Upper lobe of left lung (tissue), 6 donors: ENCODE results near the gene EIF1AD. TPM values are rescaled to one million over a fixed set of nuclear protein-coding genes. Genes with fewer than 3 reads are reported as not detected.
A peak's percentile ranks its signal among the peaks of the same experiment; 100 is the strongest.

ENCODE experiments used
- ATAC-seq, 2 donors: fragments of 200-7000 bp; cut with Tn5 transposase; one replicate each; pipeline ENCODE4 v1.9.1; 2022; ENCODE audit warnings: mild to moderate bottlenecking in 2 of 2, moderate library complexity in 2 of 2; ENCODE audit not compliant: low FRiP score in 2 of 2
- DNase-seq, 2 donors: peaks; one replicate each; pipeline ENCODE4 v3.0.0-alpha.2; 2019 to 2020
- H3K27ac ChIP-seq, 4 donors: fragments of 200-600 bp; sonication (generic); one replicate each; pipeline ENCODE4 v1.5.1; 2016 to 2019
- H3K27me3 ChIP-seq, 4 donors: fragments of 200-600 bp; sonication (generic); one replicate each; pipeline ENCODE4 v1.5.1; 2017 to 2019
- H3K36me3 ChIP-seq, 4 donors: fragments of 200-600 bp; sonication (generic); one replicate each; pipeline ENCODE4 v1.5.1; 2016 to 2019
- H3K4me1 ChIP-seq, 4 donors: fragments of 200-600 bp; sonication (generic); one replicate each; pipeline ENCODE4 v1.5.1; 2018 to 2019
- H3K4me3 ChIP-seq, 4 donors: fragments of 200-600 bp; sonication (generic); one replicate each; pipeline ENCODE4 v1.5.1; 2017 to 2019; ENCODE audit warnings: mild to moderate bottlenecking in 2 of 4, moderate library complexity in 1 of 4
- H3K9me3 ChIP-seq, 4 donors: fragments of 200-600 bp; sonication (generic); one replicate each; pipeline ENCODE4 v1.5.1; 2018 to 2019
- CTCF ChIP-seq, 6 experiments: fragments of 450-650 bp in 4 of 6; fragments of 200-600 bp in 2 of 6; sonication (generic) in 2 of 6; IDR thresholded peaks; one replicate each; pipeline ENCODE4 v1.5.1; 2016 to 2019; ENCODE audit warnings: antibody characterized with exemption in 6 of 6
- EP300 ChIP-seq, 4 donors: sonication (generic); formaldehyde crosslinking; IDR thresholded peaks; one replicate each; pipeline ENCODE4 v1.5.1; 2017; ENCODE audit warnings: antibody characterized with exemption in 4 of 4, control low read depth in 2 of 4
- POLR2A ChIP-seq, 4 donors: fragments of 450-650 bp; IDR thresholded peaks; one replicate each; pipeline ENCODE4 v1.5.1; 2016 to 2017; ENCODE audit warnings: antibody characterized with exemption in 4 of 4, mild to moderate bottlenecking in 2 of 4
- POLR2AphosphoS5 ChIP-seq, 2 donors: sonication (generic); formaldehyde crosslinking; IDR thresholded peaks; one replicate each; pipeline ENCODE4 v1.5.1; 2017; ENCODE audit warnings: antibody characterized with exemption in 2 of 2
- WGBS, 2 donors: methylation state at CpG; one replicate each; pipeline ENCODE4 v1.1.5; 2017 to 2018; 5-methylcytosine and 5-hydroxymethylcytosine counted together
- total RNA-seq, 6 donors: library from RNA; depleted of rRNA in 4 of 6; stranded (reverse); fragments of >200 nt in 4 of 6; gene quantifications; one replicate each; pipeline versions ENCODE4 v1.1.0 to v1.2.1, GENCODE V29; 2016 to 2021
- donor health status: DM: no; HTN: no; CAD: no; lungs with moderate emphysema.
- donor health status: DM: no; HTN: yes; CAD: no; lungs with severe emphysema.

EIF1AD gene
- total RNA-seq, 6 donors from 2014 or later = 22.8 to 37.4 (median 30.1) TPM

GRCh38 chr11:65960824-65961266, 41.1 kb downstream of the EIF1AD start:
- Histone ChIP-seq H3K4me3 (peak overlapping the region; percentile 47 to 95 (median 85)), H3K36me3 (peaks cover 14 to 23% (median 19%) of the 10 kb centered on the region in 4 donors), H3K9me3 (no peaks in the 10 kb centered on the region), H3K27ac (peak overlapping the region; percentile 89 to 95 (median 92)), H3K27me3 (no peaks in the 10 kb centered on the region), H3K4me1 (peaks cover 20 to 37% (median 24%) of the 10 kb centered on the region in 4 donors)
- WGBS, 2 donors = 52 to 57% methylated on average over 16 of the region's 16 CpGs
- ATAC-seq (no peak), DNase-seq (no peak)
- TF ChIP-seq EP300 (IDR thresholded peaks at IDR 0.05) (no peak), CTCF (IDR thresholded peaks at IDR 0.05) (peak in 1 of 6 experiments; percentile 1), POLR2A (IDR thresholded peaks at IDR 0.05) (no peak)

- DNase-seq = no peak
- 79 to 82% methylated on average over 17 of the region's 17 CpGs for WGBS, 2 donors
Measured at GRCh38 chr11:65958774-65959420, 43.1 kb downstream of the EIF1AD start.

DNA sequence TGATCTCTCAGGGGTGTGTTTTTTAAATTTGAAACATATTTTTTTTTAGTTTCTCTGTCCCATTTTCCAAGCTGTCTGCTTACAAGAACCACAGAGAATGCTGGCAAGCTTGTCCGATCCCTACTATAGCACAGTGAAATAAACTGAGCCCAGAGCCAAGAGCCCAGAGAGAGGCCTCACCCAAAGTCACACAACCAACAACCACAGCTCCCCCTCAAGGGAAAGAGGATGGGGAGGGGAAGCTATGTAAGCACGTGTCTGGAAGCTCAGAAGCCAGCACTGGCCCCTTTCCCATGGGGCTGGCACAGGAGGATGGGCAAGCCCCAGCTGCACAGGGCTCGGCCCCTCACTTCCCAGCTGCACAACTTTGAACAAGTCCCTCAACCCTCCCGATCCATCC, 43.7 kb downstream of the EIF1AD start:
- no peak overlapping the region for H3K27ac ChIP-seq
- DNase-seq (no peak), ATAC-seq (no peak)
- no peaks in the 10 kb centered on the region for H3K9me3 ChIP-seq
- 71% methylated on average over 4 of the region's 4 CpGs for WGBS, 2 donors
- H3K36me3 ChIP-seq = no peaks in the 10 kb centered on the region
- peaks cover 13 to 23% (median 17%) of the 10 kb centered on the region in 4 donors for H3K4me1 ChIP-seq
- TF ChIP-seq EP300 (IDR thresholded peaks at IDR 0.05) (no peak), CTCF (IDR thresholded peaks at IDR 0.05) (no peak), POLR2A (IDR thresholded peaks at IDR 0.05) (no peak), POLR2AphosphoS5 (IDR thresholded peaks at IDR 0.05) (no peak)
- no peaks in the 10 kb centered on the region for H3K27me3 ChIP-seq
- H3K4me3 ChIP-seq = no peak overlapping the region

More at GRCh38 chr11:65958774-65959420, 43.1 kb downstream of the EIF1AD start:
- H3K36me3 ChIP-seq = peaks cover 0 to 3% (median 1%) of the 10 kb centered on the region in 4 donors
- no peak overlapping the region for H3K4me3 ChIP-seq
- H3K27me3 ChIP-seq = no peaks in the 10 kb centered on the region
- H3K4me1 ChIP-seq = peaks cover 19 to 29% (median 23%) of the 10 kb centered on the region in 4 donors
- no peaks in the 10 kb centered on the region for H3K9me3 ChIP-seq
- no peak for ATAC-seq
- TF ChIP-seq EP300 (IDR thresholded peaks at IDR 0.05) (no peak), POLR2AphosphoS5 (IDR thresholded peaks at IDR 0.05) (no peak), POLR2A (IDR thresholded peaks at IDR 0.05) (no peak), CTCF (IDR thresholded peaks at IDR 0.05) (no peak)
- no peak overlapping the region for H3K27ac ChIP-seq

GRCh38 chr11:65954771-65955170, 47.2 kb downstream of the EIF1AD start:
- H3K27ac ChIP-seq = no peak overlapping the region
- H3K4me3 ChIP-seq = no peak overlapping the region
- H3K27me3 ChIP-seq = no peaks in the 10 kb centered on the region
- DNase-seq (no peak), ATAC-seq (no peak)
- H3K4me1 ChIP-seq = no peaks in the 10 kb centered on the region
- 77 to 85% methylated on average over 8 of the region's 8 CpGs for WGBS, 2 donors
- no peaks in the 10 kb centered on the region for H3K36me3 ChIP-seq
- TF ChIP-seq POLR2A (IDR thresholded peaks at IDR 0.05) (no peak), CTCF (IDR thresholded peaks at IDR 0.05) (no peak), POLR2AphosphoS5 (IDR thresholded peaks at IDR 0.05) (no peak)
- no peaks in the 10 kb centered on the region for H3K9me3 ChIP-seq

DNA sequence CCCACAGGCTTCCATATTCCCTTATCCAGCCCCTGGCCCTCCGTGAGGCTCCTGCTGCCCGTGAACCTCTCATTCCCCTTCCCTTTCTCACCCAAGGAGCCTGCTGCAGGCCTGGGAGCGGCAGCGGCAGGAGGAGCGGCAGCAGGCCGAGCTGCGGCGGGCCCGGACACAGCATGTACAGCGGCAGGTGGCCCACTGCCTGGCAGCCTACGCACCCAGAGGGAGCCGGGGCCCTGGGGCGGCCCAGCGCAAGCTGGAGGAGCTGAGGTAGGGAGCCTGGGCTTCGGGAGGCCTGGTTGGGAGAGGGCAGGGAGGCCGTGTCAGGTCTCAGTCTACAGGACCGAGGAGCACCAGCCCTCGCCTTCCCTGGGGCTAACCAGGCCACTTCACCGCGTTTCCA, 48.5 kb downstream of the EIF1AD start:
- 89 to 93% methylated on average over 16 to 18 of the region's 20 CpGs for WGBS, 2 donors
- no peaks in the 10 kb centered on the region for H3K9me3 ChIP-seq

More for the DNA sequence above, 48.5 kb downstream of the EIF1AD start:
- peak in 1 of 2 donors; percentile 32 for ATAC-seq
- Histone ChIP-seq H3K27ac (no peak overlapping the region), H3K4me3 (no peak overlapping the region), H3K27me3 (no peaks in the 10 kb centered on the region), H3K4me1 (no peaks in the 10 kb centered on the region), H3K36me3 (no peaks in the 10 kb centered on the region)
- DNase-seq = no peak
- TF ChIP-seq POLR2AphosphoS5 (IDR thresholded peaks at IDR 0.05) = no peak
- TF ChIP-seq CTCF (IDR thresholded peaks at IDR 0.05) = no peak
- no peak for TF ChIP-seq POLR2A (IDR thresholded peaks at IDR 0.05)
- no peak for TF ChIP-seq EP300 (IDR thresholded peaks at IDR 0.05)
